ENCODE results near the gene PARVG.

DNA sequence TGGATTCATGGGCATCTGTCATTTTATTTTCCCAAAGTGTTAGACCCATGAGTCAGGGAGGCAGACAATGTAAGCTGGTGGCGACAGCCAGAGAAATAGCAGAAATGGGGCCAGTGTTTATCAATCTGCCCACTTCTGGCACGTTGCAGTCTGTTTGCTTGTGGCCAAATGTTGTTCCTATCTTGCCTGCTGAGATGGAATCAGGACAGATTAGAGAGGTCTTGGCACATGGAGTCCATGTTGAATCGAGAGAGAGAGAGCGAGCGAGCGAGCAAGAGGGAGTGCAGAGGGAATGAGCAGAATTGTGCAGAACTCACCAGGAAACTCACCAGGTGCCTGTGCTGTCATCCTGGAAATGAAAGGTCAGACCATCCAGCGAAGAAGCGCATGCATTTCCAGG is 21.9 kb upstream of the PARVG start:
- TF ChIP-seq EZH2 (IDR thresholded peaks at IDR 0.05; ENCODE audit: low read length): no peak
- TF ChIP-seq, protein P1, sequence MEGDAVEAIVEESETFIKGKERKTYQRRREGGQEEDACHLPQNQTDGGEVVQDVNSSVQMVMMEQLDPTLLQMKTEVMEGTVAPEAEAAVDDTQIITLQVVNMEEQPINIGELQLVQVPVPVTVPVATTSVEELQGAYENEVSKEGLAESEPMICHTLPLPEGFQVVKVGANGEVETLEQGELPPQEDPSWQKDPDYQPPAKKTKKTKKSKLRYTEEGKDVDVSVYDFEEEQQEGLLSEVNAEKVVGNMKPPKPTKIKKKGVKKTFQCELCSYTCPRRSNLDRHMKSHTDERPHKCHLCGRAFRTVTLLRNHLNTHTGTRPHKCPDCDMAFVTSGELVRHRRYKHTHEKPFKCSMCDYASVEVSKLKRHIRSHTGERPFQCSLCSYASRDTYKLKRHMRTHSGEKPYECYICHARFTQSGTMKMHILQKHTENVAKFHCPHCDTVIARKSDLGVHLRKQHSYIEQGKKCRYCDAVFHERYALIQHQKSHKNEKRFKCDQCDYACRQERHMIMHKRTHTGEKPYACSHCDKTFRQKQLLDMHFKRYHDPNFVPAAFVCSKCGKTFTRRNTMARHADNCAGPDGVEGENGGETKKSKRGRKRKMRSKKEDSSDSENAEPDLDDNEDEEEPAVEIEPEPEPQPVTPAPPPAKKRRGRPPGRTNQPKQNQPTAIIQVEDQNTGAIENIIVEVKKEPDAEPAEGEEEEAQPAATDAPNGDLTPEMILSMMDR (optimal IDR thresholded peaks at IDR 0.05 in 1 of 3, IDR thresholded peaks at IDR 0.05 in 1 of 3, conservative IDR thresholded peaks at IDR 0.05 in 1 of 3; ENCODE audit: extremely low read depth in 1 of 3, insufficient read depth in 2 of 3, low read length in 3 of 3): no peak

All from keratinocyte (primary cell).